ENCODE measurements around the gene COX14. TPM values are rescaled to one million over a fixed set of nuclear protein-coding genes. Genes with fewer than 3 reads are reported as not detected.
"Not testable (repeated sequence)": the region's sequence is repeated elsewhere in the genome, so short reads cannot be mapped to it uniquely, and the experiment has no call there.

Gene COX14
- total and polyA plus RNA-seq, 7 experiments from 2014 or later, result 37.2 to 244 (median 49.0) TPM

DNA sequence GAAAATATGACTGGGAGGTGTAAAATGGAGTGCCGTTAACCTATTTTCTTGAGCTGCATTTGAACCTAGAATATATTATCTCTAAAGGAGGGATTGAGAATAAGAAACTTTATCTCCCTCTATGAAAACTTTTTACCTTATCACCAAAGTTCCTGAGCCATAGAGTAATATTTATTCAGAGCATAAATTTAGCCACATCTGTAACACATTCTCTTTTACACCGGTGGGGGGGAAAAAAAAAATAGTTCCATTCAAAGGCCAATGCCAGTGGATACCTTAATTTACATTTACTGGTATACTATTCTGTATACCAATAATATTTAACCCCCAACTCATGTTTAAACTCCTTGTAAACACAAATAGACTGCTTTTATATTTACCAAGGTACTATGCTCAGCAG, 33.4 kb downstream of the COX14 start:
- ChIA-PET CTCF (interaction anchor here (0.6 kb wide), 1 partner anchor 12 kb away, joined by 3 read pairs; no protein-coding TSS in a partner anchor), POLR2A (interaction anchor here (1.0 to 1.7 kb wide), 2 partner anchors 18 to 21 kb away, joined by 3 to 5 read pairs; partner anchors contain the start of gene CERS5)
- no peaks in the 10 kb centered on the region for H3K9me3 Mint-ChIP-seq
- no peak for ATAC-seq
- intact Hi-C loops (cut with micrococcal nuclease), result no loop called here
- H3K27ac Mint-ChIP-seq, result no peak overlapping the region
- H3K4me1 Mint-ChIP-seq, result peaks cover 0 to 18% (median 13%) of the 10 kb centered on the region in 7 donors
- Histone ChIP-seq H3K4me3 (ENCODE audit: low read length) (no peak overlapping the region), H3K9me3 (ENCODE audit: control insufficient read depth in 2 of 3, low read length in 3 of 3) (no peaks in the 10 kb centered on the region), H3K27me3 (ENCODE audit: control insufficient read depth in 2 of 2, insufficient read depth in 2 of 2, low read length in 2 of 2) (no peaks in the 10 kb centered on the region), H3K27ac (ENCODE audit: low read depth, low read length) (no peak overlapping the region), H3K4me1 (ENCODE audit: control insufficient read depth in 2 of 2, insufficient read depth in 2 of 2, low read length in 2 of 2) (no peaks in the 10 kb centered on the region), H3K36me3 (ENCODE audit: control insufficient read depth in 2 of 3, insufficient read depth in 3 of 3, low read length in 3 of 3) (peaks cover 0 to 30% (median 0%) of the 10 kb centered on the region in 3 experiments)
- DNase-seq, result no peak
- no peaks in the 10 kb centered on the region for H3K27me3 Mint-ChIP-seq
- H3K36me3 Mint-ChIP-seq, result peaks cover 0 to 12% (median 4%) of the 10 kb centered on the region in 5 donors
- H3K4me3 Mint-ChIP-seq, result no peak overlapping the region

DNA sequence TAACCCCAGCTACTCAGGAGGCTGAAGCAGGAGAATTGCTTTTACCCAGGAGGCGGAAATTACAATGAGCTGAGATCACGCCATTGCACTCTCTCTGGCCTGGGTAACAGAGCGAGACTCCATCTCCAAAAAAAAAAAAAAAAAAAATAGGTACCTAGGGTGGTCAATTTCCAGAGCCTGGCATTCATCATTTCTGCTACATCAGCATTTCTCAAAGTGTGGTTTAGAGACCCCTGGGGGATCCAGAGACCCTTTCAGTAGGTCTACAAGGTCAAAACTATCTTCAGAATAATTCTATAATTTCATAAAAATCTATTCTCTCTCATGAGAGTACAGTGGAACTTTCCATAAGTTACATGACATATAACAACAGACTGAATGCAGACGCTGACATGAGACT, 35.2 kb downstream of the COX14 start:
- intact Hi-C loops (cut with micrococcal nuclease), result no loop called here
- ChIA-PET POLR2A (no interaction called here), CTCF (interaction anchor here (0.6 kb wide), 1 partner anchor 36 kb away, joined by 3 read pairs; no protein-coding TSS in a partner anchor)
- Histone ChIP-seq H3K9me3 (ENCODE audit: control insufficient read depth in 2 of 3, low read length in 3 of 3) (no peaks in the 10 kb centered on the region), H3K4me1 (ENCODE audit: control insufficient read depth in 2 of 2, insufficient read depth in 2 of 2, low read length in 2 of 2) (no peaks in the 10 kb centered on the region), H3K27ac (ENCODE audit: low read depth, low read length) (no peak overlapping the region), H3K27me3 (ENCODE audit: control insufficient read depth in 2 of 2, insufficient read depth in 2 of 2, low read length in 2 of 2) (no peaks in the 10 kb centered on the region), H3K36me3 (ENCODE audit: control insufficient read depth in 2 of 3, insufficient read depth in 3 of 3, low read length in 3 of 3) (peaks cover 0 to 16% (median 0%) of the 10 kb centered on the region in 3 experiments), H3K4me3 (ENCODE audit: low read length) (no peak overlapping the region)
- ATAC-seq (no peak), DNase-seq (no peak)
- no peak overlapping the region for H3K27ac Mint-ChIP-seq
- H3K4me3 Mint-ChIP-seq, result no peak overlapping the region
- H3K36me3 Mint-ChIP-seq, result peaks cover 0 to 4% (median 0%) of the 10 kb centered on the region in 5 donors
- no peaks in the 10 kb centered on the region for H3K9me3 Mint-ChIP-seq
- peaks cover 3 to 30% (median 22%) of the 10 kb centered on the region in 7 donors for H3K4me1 Mint-ChIP-seq
- H3K27me3 Mint-ChIP-seq, result no peaks in the 10 kb centered on the region

DNA sequence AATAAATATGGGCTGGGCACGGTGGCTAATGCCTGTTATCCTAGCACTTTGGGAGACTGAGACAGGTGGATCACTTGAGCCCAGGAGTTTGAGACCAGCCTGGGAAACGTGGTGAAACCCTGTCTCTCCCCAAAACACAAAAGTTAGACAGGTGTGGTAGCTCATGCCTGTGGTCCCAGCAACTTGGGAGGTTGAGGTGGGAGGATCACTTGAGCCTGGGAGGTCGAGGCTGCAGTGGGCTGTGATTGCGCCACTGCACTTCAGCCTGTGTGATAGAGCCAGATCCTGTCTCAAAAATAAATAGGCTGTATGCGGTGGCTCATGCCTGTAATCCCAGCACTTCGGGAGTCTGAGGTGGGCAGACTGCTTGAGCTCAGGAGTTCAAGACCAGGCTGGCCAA, 36.0 kb downstream of the COX14 start:
- H3K27ac Mint-ChIP-seq; POLR2A ChIA-PET; H3K4me3 Mint-ChIP-seq; H3K4me1 ChIP-seq (ENCODE audit: control insufficient read depth in 2 of 2, insufficient read depth in 2 of 2, low read length in 2 of 2); H3K36me3 Mint-ChIP-seq; H3K27me3 ChIP-seq (ENCODE audit: control insufficient read depth in 2 of 2, insufficient read depth in 2 of 2, low read length in 2 of 2); H3K9me3 Mint-ChIP-seq; ATAC-seq; H3K4me3 ChIP-seq (ENCODE audit: low read length); H3K9me3 ChIP-seq (ENCODE audit: control insufficient read depth in 2 of 3, low read length in 3 of 3); H3K27ac ChIP-seq (ENCODE audit: low read depth, low read length); H3K36me3 ChIP-seq (ENCODE audit: control insufficient read depth in 2 of 3, insufficient read depth in 3 of 3, low read length in 3 of 3); intact Hi-C loops (cut with micrococcal nuclease); H3K27me3 Mint-ChIP-seq; DNase-seq: not testable (repeated sequence)
- CTCF ChIA-PET, result interaction anchor here (0.6 kb wide), 1 partner anchor 37 kb away, joined by 3 read pairs; no protein-coding TSS in a partner anchor
- peaks cover 3 to 30% (median 22%) of the 10 kb centered on the region in 7 donors for H3K4me1 Mint-ChIP-seq

DNA sequence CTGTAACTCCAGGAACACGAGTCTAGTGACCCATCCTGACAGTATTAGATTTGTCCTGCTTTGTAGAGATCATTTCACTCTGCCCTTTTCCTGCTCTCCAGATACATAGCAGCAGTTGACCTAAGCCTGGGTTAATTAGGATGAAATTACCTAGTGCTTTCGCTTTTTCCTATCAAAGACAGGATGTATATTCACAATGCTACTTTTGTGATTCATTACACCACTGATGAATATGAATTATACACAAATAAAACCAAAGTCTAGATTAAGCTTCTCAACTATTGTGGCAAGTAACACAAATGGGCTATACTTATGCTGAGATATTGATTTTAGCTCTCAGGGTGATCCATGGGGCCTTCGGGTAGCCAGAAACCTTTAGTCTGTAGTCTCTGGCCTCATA, 37.3 kb downstream of the COX14 start:
- H3K4me3 Mint-ChIP-seq, result no peak overlapping the region
- peak overlapping the region in 3 of 9 donors; percentile 1 to 54 (median 11) for H3K27ac Mint-ChIP-seq
- peaks cover 3 to 30% (median 22%) of the 10 kb centered on the region in 7 donors for H3K4me1 Mint-ChIP-seq
- no peaks in the 10 kb centered on the region for H3K9me3 Mint-ChIP-seq
- intact Hi-C loops (cut with micrococcal nuclease), result no loop called here
- H3K36me3 ChIP-seq (ENCODE audit: control insufficient read depth in 2 of 3, insufficient read depth in 3 of 3, low read length in 3 of 3), result peaks cover 0 to 6% (median 0%) of the 10 kb centered on the region in 3 experiments
- H3K27me3 Mint-ChIP-seq, result no peaks in the 10 kb centered on the region
- H3K36me3 Mint-ChIP-seq, result no peaks in the 10 kb centered on the region
- ATAC-seq (no peak), DNase-seq (no peak)
- H3K9me3 ChIP-seq (ENCODE audit: control insufficient read depth in 2 of 3, low read length in 3 of 3), result no peaks in the 10 kb centered on the region
- POLR2A ChIA-PET, result interaction anchor here (1.3 kb wide), 1 partner anchor 18 kb away, joined by 3 read pairs; the partner anchor contains the start of gene CERS5
- no peaks in the 10 kb centered on the region for H3K27me3 ChIP-seq (ENCODE audit: control insufficient read depth in 2 of 2, insufficient read depth in 2 of 2, low read length in 2 of 2)
- CTCF ChIA-PET, result interaction anchor here (0.6 to 1.0 kb wide), 2 partner anchors 9 to 37 kb away, joined by 3 to 5 read pairs; partner anchors contain the start of gene COX14
- no peak overlapping the region for H3K4me3 ChIP-seq (ENCODE audit: low read length)
- H3K4me1 ChIP-seq (ENCODE audit: control insufficient read depth in 2 of 2, insufficient read depth in 2 of 2, low read length in 2 of 2), result no peaks in the 10 kb centered on the region
- no peak overlapping the region for H3K27ac ChIP-seq (ENCODE audit: low read depth, low read length)

DNA sequence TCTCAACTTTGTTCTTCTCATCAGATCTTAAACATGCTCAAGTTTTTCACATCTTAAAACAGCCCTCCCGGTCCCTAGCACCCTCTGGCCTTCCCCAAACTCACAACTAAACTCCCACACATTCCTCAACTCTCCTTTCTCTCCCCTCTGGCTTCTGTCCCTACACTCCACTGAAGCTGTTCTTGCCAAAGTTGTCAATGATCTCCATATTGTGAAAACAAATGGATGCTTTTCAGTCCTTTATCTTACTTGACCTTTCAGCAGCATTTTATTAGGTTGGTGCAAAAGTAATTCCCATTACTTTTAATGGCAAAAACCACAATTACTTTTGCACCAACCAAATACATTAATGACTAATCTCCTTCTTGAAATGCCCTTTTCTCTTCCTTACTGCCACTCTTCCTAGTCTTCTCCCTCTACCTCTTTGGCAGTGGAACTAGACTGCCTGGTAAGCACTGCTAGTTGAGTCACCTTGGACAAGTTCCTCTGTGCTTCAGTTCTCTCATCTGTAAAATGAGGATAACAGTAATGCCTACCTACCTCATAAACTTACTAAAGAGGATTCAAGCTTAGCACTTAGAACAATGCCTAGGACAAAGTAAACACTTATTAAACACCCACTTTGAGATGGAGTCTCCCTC, 39.1 kb downstream of the COX14 start:
- H3K9me3 Mint-ChIP-seq, result no peaks in the 10 kb centered on the region
- CTCF ChIA-PET, result no interaction called here
- no peaks in the 10 kb centered on the region for H3K27me3 Mint-ChIP-seq
- no peaks in the 10 kb centered on the region for H3K9me3 ChIP-seq (ENCODE audit: control insufficient read depth in 2 of 3, low read length in 3 of 3)
- no peak overlapping the region for H3K4me3 Mint-ChIP-seq
- ATAC-seq (no peak), DNase-seq (no peak)
- intact Hi-C loops (cut with micrococcal nuclease), result no loop called here
- H3K4me1 Mint-ChIP-seq, result peaks cover 3 to 26% (median 18%) of the 10 kb centered on the region in 7 donors
- H3K4me3 ChIP-seq (ENCODE audit: low read length), result no peak overlapping the region
- peak overlapping the region in 7 of 9 donors; percentile 2 to 60 (median 14) for H3K27ac Mint-ChIP-seq
- no peaks in the 10 kb centered on the region for H3K27me3 ChIP-seq (ENCODE audit: control insufficient read depth in 2 of 2, insufficient read depth in 2 of 2, low read length in 2 of 2)
- H3K36me3 Mint-ChIP-seq, result no peaks in the 10 kb centered on the region
- H3K27ac ChIP-seq (ENCODE audit: low read depth, low read length), result no peak overlapping the region
- peaks cover 0 to 6% (median 0%) of the 10 kb centered on the region in 3 experiments for H3K36me3 ChIP-seq (ENCODE audit: control insufficient read depth in 2 of 3, insufficient read depth in 3 of 3, low read length in 3 of 3)
- POLR2A ChIA-PET, result no interaction called here
- no peaks in the 10 kb centered on the region for H3K4me1 ChIP-seq (ENCODE audit: control insufficient read depth in 2 of 2, insufficient read depth in 2 of 2, low read length in 2 of 2)

DNA sequence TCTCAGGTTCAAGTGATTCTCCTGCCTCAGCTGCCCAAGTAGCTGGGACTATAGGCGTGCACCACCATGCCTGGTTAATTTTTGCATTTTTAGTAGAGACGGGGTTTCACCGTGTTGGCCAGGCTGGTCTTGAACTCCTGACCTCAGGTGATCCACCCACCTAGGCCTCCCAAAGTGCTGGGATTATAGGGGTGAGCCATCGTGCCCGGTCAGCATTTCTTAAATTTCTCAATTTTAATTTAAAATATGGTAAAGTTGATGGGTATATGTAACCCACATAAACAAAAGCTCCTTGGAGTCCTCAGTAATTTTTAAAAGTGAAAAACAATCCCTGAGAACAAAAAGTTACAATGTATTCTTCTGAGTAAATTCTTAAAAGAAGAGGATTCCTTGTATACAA, 42.9 kb downstream of the COX14 start:
- DNase-seq; ATAC-seq; H3K27ac ChIP-seq (ENCODE audit: low read depth, low read length); H3K27me3 ChIP-seq (ENCODE audit: control insufficient read depth in 2 of 2, insufficient read depth in 2 of 2, low read length in 2 of 2); intact Hi-C loops (cut with micrococcal nuclease); H3K27me3 Mint-ChIP-seq; H3K4me3 ChIP-seq (ENCODE audit: low read length); H3K27ac Mint-ChIP-seq; H3K4me3 Mint-ChIP-seq; H3K36me3 Mint-ChIP-seq; H3K36me3 ChIP-seq (ENCODE audit: control insufficient read depth in 2 of 3, insufficient read depth in 3 of 3, low read length in 3 of 3); H3K9me3 Mint-ChIP-seq; H3K4me1 ChIP-seq (ENCODE audit: control insufficient read depth in 2 of 2, insufficient read depth in 2 of 2, low read length in 2 of 2); H3K9me3 ChIP-seq (ENCODE audit: control insufficient read depth in 2 of 3, low read length in 3 of 3): not testable (repeated sequence)
- POLR2A ChIA-PET, result interaction anchor here (0.6 kb wide), 1 partner anchor 7 kb away, joined by 12 read pairs; no protein-coding TSS in a partner anchor
- peaks cover 12 to 34% (median 26%) of the 10 kb centered on the region in 7 donors for H3K4me1 Mint-ChIP-seq
- CTCF ChIA-PET, result interaction anchor here (0.7 to 1.5 kb wide), 6 partner anchors 18 to 1253 kb away, joined by 4 to 7 read pairs (median 6); no protein-coding TSS in a partner anchor
